Fibroblast of lung (primary cell): ENCODE data around the gene TDRD1. TPM values are rescaled to one million over a fixed set of nuclear protein-coding genes. Genes with fewer than 3 reads are reported as not detected.

ENCODE experiments used
- DNase-seq, 2 donors: peaks; one replicate each; pipeline versions ENCODE4 v3.0.0 to v3.0.0-alpha.2; 2010; ENCODE audit warnings: low read depth in 2 of 2
- H2AFZ ChIP-seq: 2 replicates; pipeline ENCODE4 v1.5.1; 2012; ENCODE audit warnings: low read length, control low read depth, inconsistent platforms
- H3K27ac ChIP-seq: 2 replicates; pipeline ENCODE4 v1.5.1; 2011; ENCODE audit warnings: low read length, control low read depth; ENCODE audit not compliant: insufficient read depth
- H3K27me3 ChIP-seq: 2 replicates; pipeline ENCODE4 v1.5.1; 2011; ENCODE audit warnings: mild to moderate bottlenecking, low read length; ENCODE audit not compliant: control insufficient read depth, insufficient read depth
- H3K36me3 ChIP-seq: 2 replicates; pipeline ENCODE4 v1.5.1; 2011; ENCODE audit warnings: low read length; ENCODE audit not compliant: control insufficient read depth, insufficient read depth
- H3K4me1 ChIP-seq: 2 replicates; pipeline ENCODE4 v1.5.1; 2011; ENCODE audit warnings: low read length; ENCODE audit not compliant: control insufficient read depth, insufficient read depth; ENCODE audit errors: extremely low read depth
- H3K4me2 ChIP-seq: 2 replicates; pipeline ENCODE4 v1.5.1; 2011; ENCODE audit warnings: low read length, control low read depth; ENCODE audit not compliant: insufficient read depth; ENCODE audit errors: extremely low read depth
- H3K4me3 ChIP-seq, 4 experiments: fragments of 200-600 bp in 1 of 4; sonication (generic) in 1 of 4; replicated peaks in 1 of 4; 2 replicates each; pipeline ENCODE4 v1.5.1; 2011 to 2016; ENCODE audit warnings: low read length in 4 of 4, low read depth in 3 of 4, mild to moderate bottlenecking in 3 of 4, control low read depth in 2 of 4, inconsistent platforms in 1 of 4, mixed read lengths in 1 of 4; ENCODE audit not compliant: insufficient read depth in 1 of 4; ENCODE audit errors: control extremely low read depth in 1 of 4
- H3K79me2 ChIP-seq: 2 replicates; pipeline ENCODE4 v1.5.1; 2012; ENCODE audit warnings: mild to moderate bottlenecking, low read length, inconsistent platforms; ENCODE audit not compliant: control insufficient read depth, insufficient read depth
- H3K9ac ChIP-seq: 2 replicates; pipeline ENCODE4 v1.5.1; 2011; ENCODE audit warnings: mild to moderate bottlenecking, low read length, control low read depth; ENCODE audit not compliant: insufficient read depth
- H3K9me3 ChIP-seq: 2 replicates; pipeline ENCODE4 v1.5.1; 2012; ENCODE audit warnings: low read depth, low read length; ENCODE audit not compliant: control insufficient read depth, insufficient read depth
- H4K20me1 ChIP-seq: 2 replicates; pipeline ENCODE4 v1.5.1; 2011; ENCODE audit warnings: low read length; ENCODE audit not compliant: control insufficient read depth, insufficient read depth; ENCODE audit errors: extremely low read depth
- EZH2 ChIP-seq: IDR thresholded peaks from 2 replicates; pipeline ENCODE4 v1.5.1; 2012; ENCODE audit warnings: low read length, control low read depth, mild to moderate bottlenecking; ENCODE audit errors: missing control alignments
- polyA plus RNA-seq, 2 donors: library from polyadenylated mRNA; depleted of rRNA in 1 of 2; stranded (reverse) in 1 of 2; unstranded in 1 of 2; fragments of >200 nt; gene quantifications; 2 replicates each; pipeline ENCODE4 v1.2.1, GENCODE V29; 2011 to 2012; ENCODE audit warnings: missing spikeins in 1 of 2
- total RNA-seq: library from RNA; depleted of rRNA; stranded (reverse); fragments of >200 nt; gene quantifications from 2 replicates; pipeline ENCODE4 v1.2.1, GENCODE V29; 2014
- TF ChIP-seq, protein P1 (sequence below), 2 donors: IDR thresholded peaks in 1 of 2; conservative IDR thresholded peaks in 1 of 2; 1 replicate in 1 of 2; 2 replicates in 1 of 2; pipeline ENCODE4 v1.5.1; 2011 to 2012; ENCODE audit warnings: low read length in 2 of 2, control low read depth in 1 of 2, inconsistent platforms in 1 of 2, low read depth in 1 of 2, mild to moderate bottlenecking in 1 of 2

Gene TDRD1
- total and polyA plus RNA-seq, 2 donors (not counting 1 experiment from before 2014, with no cell fraction given): 0.22 TPM; not detected in 1

- H3K4me2 ChIP-seq: no peak overlapping the region
- H4K20me1 ChIP-seq: no peaks in the 10 kb centered on the region
- TF ChIP-seq EZH2: no peak
- TF ChIP-seq, protein P1, sequence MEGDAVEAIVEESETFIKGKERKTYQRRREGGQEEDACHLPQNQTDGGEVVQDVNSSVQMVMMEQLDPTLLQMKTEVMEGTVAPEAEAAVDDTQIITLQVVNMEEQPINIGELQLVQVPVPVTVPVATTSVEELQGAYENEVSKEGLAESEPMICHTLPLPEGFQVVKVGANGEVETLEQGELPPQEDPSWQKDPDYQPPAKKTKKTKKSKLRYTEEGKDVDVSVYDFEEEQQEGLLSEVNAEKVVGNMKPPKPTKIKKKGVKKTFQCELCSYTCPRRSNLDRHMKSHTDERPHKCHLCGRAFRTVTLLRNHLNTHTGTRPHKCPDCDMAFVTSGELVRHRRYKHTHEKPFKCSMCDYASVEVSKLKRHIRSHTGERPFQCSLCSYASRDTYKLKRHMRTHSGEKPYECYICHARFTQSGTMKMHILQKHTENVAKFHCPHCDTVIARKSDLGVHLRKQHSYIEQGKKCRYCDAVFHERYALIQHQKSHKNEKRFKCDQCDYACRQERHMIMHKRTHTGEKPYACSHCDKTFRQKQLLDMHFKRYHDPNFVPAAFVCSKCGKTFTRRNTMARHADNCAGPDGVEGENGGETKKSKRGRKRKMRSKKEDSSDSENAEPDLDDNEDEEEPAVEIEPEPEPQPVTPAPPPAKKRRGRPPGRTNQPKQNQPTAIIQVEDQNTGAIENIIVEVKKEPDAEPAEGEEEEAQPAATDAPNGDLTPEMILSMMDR (conservative IDR thresholded peaks at IDR 0.05 in 1 of 2, IDR thresholded peaks at IDR 0.05 in 1 of 2; ENCODE audit: low read depth in 1 of 2, low read length in 2 of 2): no peak
- H3K9ac ChIP-seq: no peak overlapping the region
- no peaks in the 10 kb centered on the region for H3K36me3 ChIP-seq
- H3K9me3 ChIP-seq: no peaks in the 10 kb centered on the region
- no peaks in the 10 kb centered on the region for H3K4me1 ChIP-seq
- H3K27ac ChIP-seq: no peak overlapping the region
- peaks cover 24% of the 10 kb centered on the region for H3K27me3 ChIP-seq
- H2AFZ ChIP-seq: no peak overlapping the region
- H3K4me3 ChIP-seq: no peak overlapping the region
- H3K79me2 ChIP-seq: no peaks in the 10 kb centered on the region
- DNase-seq: no peak
Measured at GRCh38 chr10:114279901-114280644, 100.9 kb downstream of the TDRD1 start.

DNA sequence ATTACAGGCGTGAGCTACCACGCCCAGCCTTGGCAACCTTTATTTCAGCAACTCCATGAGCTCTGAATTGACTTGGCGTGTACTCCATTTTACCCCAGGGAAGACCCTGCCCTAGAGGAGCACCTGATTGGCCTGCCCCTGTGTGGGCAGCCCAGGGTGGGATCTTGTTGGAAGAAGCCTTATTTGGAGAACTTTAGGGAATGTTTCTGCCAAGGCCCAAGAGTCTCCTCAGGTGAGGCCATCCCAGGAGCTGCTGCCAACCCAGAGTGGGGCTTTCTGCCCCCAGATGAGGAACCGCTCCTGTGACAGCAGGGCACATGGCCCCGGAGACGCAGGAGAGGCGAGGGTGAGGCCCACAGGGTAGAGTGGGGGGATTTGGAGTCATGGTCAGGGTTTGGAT lies 101.9 kb downstream of the TDRD1 start:
- Histone ChIP-seq H3K4me3 (no peak overlapping the region), H3K9me3 (no peaks in the 10 kb centered on the region), H3K79me2 (no peaks in the 10 kb centered on the region), H3K9ac (no peak overlapping the region), H2AFZ (no peak overlapping the region), H3K4me1 (peaks cover 3% of the 10 kb centered on the region), H3K36me3 (no peaks in the 10 kb centered on the region), H3K27me3 (peaks cover 24% of the 10 kb centered on the region), H4K20me1 (no peaks in the 10 kb centered on the region), H3K27ac (no peak overlapping the region), H3K4me2 (no peak overlapping the region)
- TF ChIP-seq, protein P1 (conservative IDR thresholded peaks at IDR 0.05 in 1 of 2, IDR thresholded peaks at IDR 0.05 in 1 of 2; ENCODE audit: low read depth in 1 of 2, low read length in 2 of 2): no peak
- no peak for TF ChIP-seq EZH2
- DNase-seq: no peak

GRCh38 chr10:114281461-114281860 lies 102.3 kb downstream of the TDRD1 start:
- Histone ChIP-seq H3K27ac (no peak overlapping the region), H3K79me2 (no peaks in the 10 kb centered on the region), H3K4me3 (no peak overlapping the region), H4K20me1 (no peaks in the 10 kb centered on the region), H3K36me3 (no peaks in the 10 kb centered on the region), H3K9ac (no peak overlapping the region), H3K9me3 (no peaks in the 10 kb centered on the region), H3K27me3 (peaks cover 24% of the 10 kb centered on the region), H3K4me1 (peaks cover 3% of the 10 kb centered on the region), H2AFZ (no peak overlapping the region), H3K4me2 (no peak overlapping the region)
- DNase-seq: no peak
- TF ChIP-seq, protein P1 (conservative IDR thresholded peaks at IDR 0.05 in 1 of 2, IDR thresholded peaks at IDR 0.05 in 1 of 2; ENCODE audit: low read depth in 1 of 2, low read length in 2 of 2): no peak
- no peak for TF ChIP-seq EZH2

Other genes with a start within 250 kb of the TDRD1 start
- gene ADRB1, start 135.5 kb upstream of the TDRD1 start, total RNA-seq: not detected in 2 replicates
- not detected in 2 replicates for gene ADRB1, start 135.5 kb upstream of the TDRD1 start, polyA plus RNA-seq
- gene CCDC186, start 5.2 kb upstream of the TDRD1 start, total RNA-seq: 15.2 and 15.7 TPM in 2 replicates
- gene CCDC186, start 5.2 kb upstream of the TDRD1 start, polyA plus RNA-seq: 5.9 and 13.0 TPM in 2 replicates
- under 0.01 and 0.17 TPM in 2 replicates for gene VWA2, start 59.9 kb downstream of the TDRD1 start, total RNA-seq
- 0.03 and 0.11 TPM in 2 replicates for gene VWA2, start 59.9 kb downstream of the TDRD1 start, polyA plus RNA-seq
- gene AFAP1L2, start 225.1 kb downstream of the TDRD1 start, total RNA-seq: 0.17 and 0.77 TPM in 2 replicates
- 0.43 and 9.6 TPM in 2 replicates for gene AFAP1L2, start 225.1 kb downstream of the TDRD1 start, polyA plus RNA-seq